K562 (cell line): ENCODE data around the gene GGTLC2. TPM values are rescaled to one million over a fixed set of nuclear protein-coding genes. Genes with fewer than 3 reads are reported as not detected.

Experiments used
- ATAC-seq: fragments of 200-7000 bp; cut with Tn5 transposase; 3 replicates; pipeline ENCODE4 v1.9.1; 2020; ENCODE audit warnings: moderate library complexity
- BruUV-seq: library from RNA; stranded (reverse); fragments of 400-500 nt; replicated peaks from 2 replicates; lab custom pipeline; 2021; lab: Mats Ljungman, UMichigan
- CTCF ChIA-PET: fragments of 300-600 bp; formaldehyde crosslinking; extraction: SDS; loops from one replicate; lab custom pipeline; 2021; ENCODE audit warnings: low intra/inter-chr PET ratio; lab: Yijun Ruan, JAX
- POLR2A ChIA-PET: fragments of 300-600, 350-650 bp; sonication (Branson Sonifier 250); formaldehyde crosslinking; extraction: SDS; loops from one replicate; lab custom pipeline; 2021; ENCODE audit warnings: antibody characterized with exemption, inconsistent platforms; lab: Yijun Ruan, JAX
- DNase-seq, 4 experiments: peaks; one replicate each; pipeline versions ENCODE4 v3.0.0 to v3.0.0-alpha.2; 2011 to 2018; ENCODE audit warnings: low spot score in 3 of 4, mixed read lengths in 3 of 4; ENCODE audit errors: extremely low read depth in 1 of 4
- FAIRE-seq: peaks from 2 replicates; lab custom pipeline; 2011; peaks lifted over from hg19 to GRCh38; lab: Jason Lieb, UNC
- H2AFZ ChIP-seq: 2 replicates; pipeline ENCODE4 v1.6.0; 2011; ENCODE audit warnings: low read depth, low read length, control low read depth, inconsistent platforms
- H3K27ac ChIP-seq: fragments of 200-600 bp; 3 replicates; pipeline ENCODE4 v1.8.0; 2011; ENCODE audit warnings: low read depth, mild to moderate bottlenecking, control low read depth, inconsistent platforms, low read length, moderate library complexity, mixed read lengths; ENCODE audit errors: extremely low read depth
- H3K27me3 ChIP-seq, 2 experiments: fragments of 300-600 bp in 1 of 2; 2 replicates in 1 of 2; 3 replicates in 1 of 2; pipeline versions ENCODE4 v1.6.0 to v1.8.0; 2011; ENCODE audit warnings: inconsistent platforms in 2 of 2, low read length in 2 of 2, mild to moderate bottlenecking in 1 of 2, mixed read lengths in 1 of 2, moderate library complexity in 1 of 2; ENCODE audit not compliant: control insufficient read depth in 2 of 2, insufficient read depth in 2 of 2
- H3K36me3 ChIP-seq: fragments of 300-600 bp; 3 replicates; pipeline ENCODE4 v1.8.0; 2011; ENCODE audit warnings: mild to moderate bottlenecking, low read length, inconsistent platforms; ENCODE audit not compliant: control insufficient read depth, insufficient read depth
- H3K4me1 ChIP-seq, 2 experiments: fragments of 200-600 bp in 1 of 2; replicated peaks in 1 of 2; 2 replicates in 1 of 2; 3 replicates in 1 of 2; pipeline versions ENCODE4 v1.5.1 to v1.8.0; 2011; ENCODE audit warnings: inconsistent platforms in 2 of 2, low read length in 2 of 2, mild to moderate bottlenecking in 1 of 2, mixed read lengths in 1 of 2, moderate library complexity in 1 of 2; ENCODE audit not compliant: control insufficient read depth in 2 of 2, insufficient read depth in 2 of 2
- H3K4me2 ChIP-seq: 2 replicates; pipeline ENCODE4 v1.6.1; 2011; ENCODE audit warnings: low read length, control low read depth, inconsistent platforms, mixed read lengths; ENCODE audit not compliant: insufficient read depth
- H3K4me3 ChIP-seq: fragments of 200-600 bp; sonication (generic), shearing (Covaris generic); 2 replicates; pipeline ENCODE4 v1.5.1; 2016; ENCODE audit warnings: control low read depth, inconsistent platforms
- H3K79me2 ChIP-seq: fragments of 200-600 bp; 3 replicates; pipeline ENCODE4 v1.8.0; 2011; ENCODE audit warnings: low read length, inconsistent platforms; ENCODE audit not compliant: control insufficient read depth, insufficient read depth
- H3K9ac ChIP-seq, 2 experiments: 2 replicates each; pipeline versions ENCODE4 v1.6.0 to v1.6.1; 2011; ENCODE audit warnings: low read depth in 2 of 2, low read length in 2 of 2, control low read depth in 1 of 2, inconsistent platforms in 1 of 2, mild to moderate bottlenecking in 1 of 2, mixed read lengths in 1 of 2; ENCODE audit not compliant: insufficient read depth in 1 of 2
- H3K9me1 ChIP-seq: one replicate; pipeline ENCODE4 v1.6.0; 2011; ENCODE audit warnings: inconsistent platforms, mild to moderate bottlenecking, low read length, moderate library complexity; ENCODE audit not compliant: control insufficient read depth, insufficient read depth
- H3K9me3 ChIP-seq: replicated peaks from 2 replicates; pipeline ENCODE4 v1.5.1; 2011; ENCODE audit warnings: low read depth, low read length, inconsistent platforms; ENCODE audit not compliant: control insufficient read depth, insufficient read depth
- H4K20me1 ChIP-seq: replicated peaks from 2 replicates; pipeline ENCODE4 v1.6.1; 2011; ENCODE audit warnings: low read length, inconsistent platforms, mixed read lengths; ENCODE audit not compliant: control insufficient read depth, insufficient read depth
- EP400 ChIP-seq: fragments of 450-650 bp; IDR thresholded peaks from 2 replicates; pipeline ENCODE4 v1.6.1; 2017; ENCODE audit warnings: antibody characterized with exemption, mild to moderate bottlenecking, moderate library complexity
- GTF2F1 ChIP-seq: IDR thresholded peaks from 2 replicates; pipeline ENCODE4 v1.6.1; 2011; ENCODE audit warnings: low read depth, low read length, improper control_type of control experiment
- HDAC1 ChIP-seq, 2 experiments: fragments of 450-650 bp; IDR thresholded peaks; 2 replicates each; pipeline ENCODE4 v1.6.1; 2016 to 2017; ENCODE audit warnings: inconsistent platforms in 1 of 2, mild to moderate bottlenecking in 1 of 2, moderate library complexity in 1 of 2
- HDAC6 ChIP-seq: IDR thresholded peaks from 2 replicates; pipeline ENCODE4 v1.6.1; 2012; ENCODE audit warnings: low read depth, mild to moderate bottlenecking, control low read depth, inconsistent platforms, low read length, moderate library complexity
- MED1 ChIP-seq: sonication (generic); formaldehyde crosslinking; IDR thresholded peaks from 2 replicates; pipeline ENCODE4 v1.8.1; 2023; ENCODE audit warnings: missing genetic modification reagents, borderline replicate concordance
- NFE2L1 ChIP-seq: fragments of 450-650 bp; IDR thresholded peaks from 2 replicates; pipeline ENCODE4 v1.6.1; 2016; ENCODE audit warnings: missing genetic modification characterization, low read depth, mild to moderate bottlenecking, missing compliant biosample characterization, moderate library complexity, borderline replicate concordance
- STAT5A ChIP-seq: IDR thresholded peaks from 2 replicates; pipeline ENCODE4 v1.6.1; 2012; ENCODE audit warnings: low read length, inconsistent platforms, borderline replicate concordance
- ZNF184 ChIP-seq: sonication (generic); formaldehyde crosslinking; IDR thresholded peaks from 2 replicates; pipeline ENCODE4 v1.5.0; 2020; ENCODE audit warnings: missing genetic modification reagents
- ZNF232 ChIP-seq: sonication (generic); formaldehyde crosslinking; IDR thresholded peaks from 2 replicates; pipeline ENCODE4 v1.8.0; 2022; ENCODE audit warnings: mild to moderate bottlenecking, missing genetic modification reagents
- WGBS: fragments of 100-300 bp; shearing (Covaris generic); methylation state at CpG from one replicate; pipeline ENCODE4 v1.1.6; 2016; ENCODE audit warnings: low coverage, mixed read lengths; ENCODE audit not compliant: insufficient coverage; ENCODE audit errors: missing lambda C conversion rate; 5-methylcytosine and 5-hydroxymethylcytosine counted together
- in situ Hi-C: fragments of 300-500 bp; cut with MboI; formaldehyde crosslinking; loops from 4 replicates; pipeline ENCODE4 v1.15.0; 2018; ENCODE audit warnings: inconsistent platforms, mixed read lengths
- intact Hi-C: fragments of 100-400 bp; cut with micrococcal nuclease; formaldehyde crosslinking; loops from 2 replicates; pipeline ENCODE4 v1.14.2; 2022
- polyA plus RNA-seq, 8 experiments: library from polyadenylated mRNA; depleted of rRNA in 4 of 8; stranded (reverse) in 5 of 8; unstranded in 3 of 8; fragments of >200 nt; fragmentation: Nextera tagmentation in 2 of 8; fragmentation: Illumina TruSeq in 1 of 8; extraction: Ambion mirVana in 2 of 8; extraction: Trizol in 1 of 8; gene quantifications; 2 replicates each; pipeline versions ENCODE4 v1.2.1 to v1.2.3, GENCODE V29; 2011 to 2014; ENCODE audit warnings: inconsistent platforms in 1 of 8, missing spikeins in 1 of 8
- total RNA-seq, 7 experiments: library from RNA; depleted of rRNA in 6 of 7; stranded (reverse); fragments of >200 nt in 6 of 7; fragmentation: Illumina TruSeq in 2 of 7; extraction: Trizol in 2 of 7; gene quantifications; 2 replicates each; pipeline versions ENCODE4 v1.2.1 to v1.2.3, GENCODE V29; 2011 to 2021; ENCODE audit warnings: low replicate concordance in 1 of 7
- TF ChIP-seq, protein P1 (sequence below): sonication (generic); formaldehyde crosslinking; IDR thresholded peaks from 2 replicates; pipeline ENCODE4 v1.8.1; 2023; ENCODE audit warnings: mild to moderate bottlenecking, missing genetic modification reagents
- TF ChIP-seq, protein P2 (sequence below), 2 experiments: fragments of 450-650 bp in 1 of 2; sonication (generic) in 1 of 2; formaldehyde crosslinking; conservative IDR thresholded peaks; 2 replicates each; pipeline versions ENCODE4 v1.4.0 to v1.8.1; 2020 to 2022; ENCODE audit warnings: mild to moderate bottlenecking in 1 of 2, missing genetic modification reagents in 1 of 2

GGTLC2 gene
- total and polyA plus RNA-seq, 9 of the 15 experiments (the other 6 are each of a cell fraction or from before 2014, with no cell fraction given): not detected

- WGBS: under 1% methylated on average over 5 of the region's 5 CpGs
Measured at GRCh38 chr22:22598144-22598543, 46.3 kb upstream of the GGTLC2 start.

More at GRCh38 chr22:22598144-22598543, 46.3 kb upstream of the GGTLC2 start:
- Histone ChIP-seq H4K20me1 (peaks cover 28% of the 10 kb centered on the region), H3K9ac (no peak overlapping the region), H3K27ac (no peak overlapping the region), H3K4me2 (no peak overlapping the region), H3K36me3 (no peaks in the 10 kb centered on the region), H3K79me2 (no peaks in the 10 kb centered on the region), H3K4me3 (no peak overlapping the region), H2AFZ (no peak overlapping the region), H3K9me3 (no peaks in the 10 kb centered on the region), H3K4me1 (no peaks in the 10 kb centered on the region), H3K27me3 (peaks cover 47 to 57% of the 10 kb centered on the region in 2 experiments), H3K9me1 (peaks cover 8% of the 10 kb centered on the region)
- no peak for ATAC-seq
- TF ChIP-seq MED1 (no peak), GTF2F1 (no peak), ZNF184 (CRISPR knock-in tag) (0 out of 2 replicates have a peak, but pooled peaks have one; percentile 45), ZNF232 (no peak), HDAC6 (no peak), HDAC1 (IDR thresholded peaks at IDR 0.05) (no peak), EP400 (no peak), STAT5A (peak; percentile 4; the same call in 1 of the 2 replicates), NFE2L1 (tag) (no peak)
- TF ChIP-seq, protein P1, sequence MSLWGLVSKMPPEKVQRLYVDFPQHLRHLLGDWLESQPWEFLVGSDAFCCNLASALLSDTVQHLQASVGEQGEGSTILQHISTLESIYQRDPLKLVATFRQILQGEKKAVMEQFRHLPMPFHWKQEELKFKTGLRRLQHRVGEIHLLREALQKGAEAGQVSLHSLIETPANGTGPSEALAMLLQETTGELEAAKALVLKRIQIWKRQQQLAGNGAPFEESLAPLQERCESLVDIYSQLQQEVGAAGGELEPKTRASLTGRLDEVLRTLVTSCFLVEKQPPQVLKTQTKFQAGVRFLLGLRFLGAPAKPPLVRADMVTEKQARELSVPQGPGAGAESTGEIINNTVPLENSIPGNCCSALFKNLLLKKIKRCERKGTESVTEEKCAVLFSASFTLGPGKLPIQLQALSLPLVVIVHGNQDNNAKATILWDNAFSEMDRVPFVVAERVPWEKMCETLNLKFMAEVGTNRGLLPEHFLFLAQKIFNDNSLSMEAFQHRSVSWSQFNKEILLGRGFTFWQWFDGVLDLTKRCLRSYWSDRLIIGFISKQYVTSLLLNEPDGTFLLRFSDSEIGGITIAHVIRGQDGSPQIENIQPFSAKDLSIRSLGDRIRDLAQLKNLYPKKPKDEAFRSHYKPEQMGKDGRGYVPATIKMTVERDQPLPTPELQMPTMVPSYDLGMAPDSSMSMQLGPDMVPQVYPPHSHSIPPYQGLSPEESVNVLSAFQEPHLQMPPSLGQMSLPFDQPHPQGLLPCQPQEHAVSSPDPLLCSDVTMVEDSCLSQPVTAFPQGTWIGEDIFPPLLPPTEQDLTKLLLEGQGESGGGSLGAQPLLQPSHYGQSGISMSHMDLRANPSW (CRISPR knock-in tag): 0 out of 2 replicates have a peak, but pooled peaks have one; percentile 9
- TF ChIP-seq, protein P2, sequence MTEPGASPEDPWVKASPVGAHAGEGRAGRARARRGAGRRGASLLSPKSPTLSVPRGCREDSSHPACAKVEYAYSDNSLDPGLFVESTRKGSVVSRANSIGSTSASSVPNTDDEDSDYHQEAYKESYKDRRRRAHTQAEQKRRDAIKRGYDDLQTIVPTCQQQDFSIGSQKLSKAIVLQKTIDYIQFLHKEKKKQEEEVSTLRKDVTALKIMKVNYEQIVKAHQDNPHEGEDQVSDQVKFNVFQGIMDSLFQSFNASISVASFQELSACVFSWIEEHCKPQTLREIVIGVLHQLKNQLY (CRISPR knock-in tag; conservative IDR thresholded peaks at IDR 0.05): 0 out of 4 replicates have a peak, but pooled peaks of 1 of the 2 experiments have one; percentile 22
- POLR2A ChIA-PET: interaction anchor here (0.7 to 6.1 kb wide), 11 partner anchors 9 to 384 kb away, joined by 3 to 76 read pairs (median 5); partner anchors contain the start of gene PRAME
- peak in 1 of 4 experiments; percentile 37 for DNase-seq
- intact Hi-C loops: no loop called here
- in situ Hi-C loops: loop anchor here (10.0 kb wide), 1 partner anchor 1473 kb away; no protein-coding TSS in a partner anchor
- CTCF ChIA-PET: interaction anchor here (1.0 to 1.1 kb wide), 2 partner anchors 12 to 18 kb away, joined by 3 to 5 read pairs; no protein-coding TSS in a partner anchor
- FAIRE-seq: no peak
- BruUV-seq: no TSS peak
